A673 (cell line): ENCODE results near the gene TCERG1L.

Experiments used
- CTCF ChIP-seq: fragments of 300-800, 200-600 bp; sonication (generic); conservative IDR thresholded peaks from 2 replicates; pipeline ENCODE4 v1.5.1; 2017; ENCODE audit warnings: low read depth, mild to moderate bottlenecking, antibody characterized with exemption, low read length, moderate library complexity, mixed read lengths
- EZH2 ChIP-seq: fragments of 200-600 bp; sonication (generic); IDR thresholded peaks from 2 replicates; pipeline ENCODE4 v1.6.1; 2017; ENCODE audit warnings: borderline replicate concordance, low read depth, mild to moderate bottlenecking, mixed read lengths, antibody characterized with exemption, low read length; ENCODE audit not compliant: poor library complexity, severe bottlenecking

GRCh38 chr10:131253931-131254858, 57.3 kb downstream of the TCERG1L start:
- no peak for TF ChIP-seq EZH2
- TF ChIP-seq CTCF: no peak
